Measurements from ENCODE around the gene CUX1.
"Not testable (repeated sequence)": the region's sequence is repeated elsewhere in the genome, so short reads cannot be mapped to it uniquely, and the experiment has no call there.

DNA sequence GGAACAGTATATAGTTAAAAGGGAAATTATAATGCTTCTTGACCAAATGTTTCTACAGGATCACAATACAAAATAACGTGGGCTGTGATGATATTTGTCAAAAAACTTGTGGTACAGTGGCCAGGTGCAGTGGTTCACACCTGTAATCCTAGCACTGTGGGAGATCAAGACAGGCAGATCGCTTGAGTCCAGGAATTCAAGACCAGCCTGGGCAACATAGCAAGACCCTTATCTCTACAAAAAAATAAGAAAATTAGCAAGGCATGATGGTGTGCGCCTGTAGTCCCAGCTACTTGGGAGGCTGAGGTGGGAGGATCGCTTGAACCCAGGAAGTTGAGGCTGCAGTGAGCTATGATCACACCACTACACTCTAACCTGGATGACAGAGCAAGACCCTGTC, 208.4 kb downstream of the CUX1 start:
- TF ChIP-seq PATZ1 (CRISPR knock-in tag; IDR thresholded peaks at IDR 0.05; ENCODE audit: borderline replicate concordance); SNAI2 (CRISPR knock-in tag; IDR thresholded peaks at IDR 0.05); CSDC2 (CRISPR knock-in tag; IDR thresholded peaks at IDR 0.05); ARNTL (CRISPR knock-in tag; IDR thresholded peaks at IDR 0.05; ENCODE audit: borderline replicate concordance, low read depth); ZFP30 (CRISPR knock-in tag; IDR thresholded peaks at IDR 0.05); ZNF70 (CRISPR knock-in tag; IDR thresholded peaks at IDR 0.05); ESRRG (CRISPR knock-in tag; IDR thresholded peaks at IDR 0.05); RARB (CRISPR knock-in tag; IDR thresholded peaks at IDR 0.05); POU6F1 (CRISPR knock-in tag; IDR thresholded peaks at IDR 0.05; ENCODE audit: borderline replicate concordance, low read depth); ZNF565 (CRISPR knock-in tag; conservative IDR thresholded peaks at IDR 0.05; ENCODE audit: low read depth); ZFP3 (CRISPR knock-in tag; IDR thresholded peaks at IDR 0.05): not testable (repeated sequence)
- TF ChIP-seq, protein P1, sequence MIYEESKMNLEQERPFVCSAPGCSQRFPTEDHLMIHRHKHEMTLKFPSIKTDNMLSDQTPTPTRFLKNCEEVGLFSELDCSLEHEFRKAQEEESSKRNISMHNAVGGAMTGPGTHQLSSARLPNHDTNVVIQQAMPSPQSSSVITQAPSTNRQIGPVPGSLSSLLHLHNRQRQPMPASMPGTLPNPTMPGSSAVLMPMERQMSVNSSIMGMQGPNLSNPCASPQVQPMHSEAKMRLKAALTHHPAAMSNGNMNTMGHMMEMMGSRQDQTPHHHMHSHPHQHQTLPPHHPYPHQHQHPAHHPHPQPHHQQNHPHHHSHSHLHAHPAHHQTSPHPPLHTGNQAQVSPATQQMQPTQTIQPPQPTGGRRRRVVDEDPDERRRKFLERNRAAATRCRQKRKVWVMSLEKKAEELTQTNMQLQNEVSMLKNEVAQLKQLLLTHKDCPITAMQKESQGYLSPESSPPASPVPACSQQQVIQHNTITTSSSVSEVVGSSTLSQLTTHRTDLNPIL (CRISPR knock-in tag; IDR thresholded peaks at IDR 0.05; ENCODE audit: low read depth), result not testable (repeated sequence)
- TF ChIP-seq, protein P2, sequence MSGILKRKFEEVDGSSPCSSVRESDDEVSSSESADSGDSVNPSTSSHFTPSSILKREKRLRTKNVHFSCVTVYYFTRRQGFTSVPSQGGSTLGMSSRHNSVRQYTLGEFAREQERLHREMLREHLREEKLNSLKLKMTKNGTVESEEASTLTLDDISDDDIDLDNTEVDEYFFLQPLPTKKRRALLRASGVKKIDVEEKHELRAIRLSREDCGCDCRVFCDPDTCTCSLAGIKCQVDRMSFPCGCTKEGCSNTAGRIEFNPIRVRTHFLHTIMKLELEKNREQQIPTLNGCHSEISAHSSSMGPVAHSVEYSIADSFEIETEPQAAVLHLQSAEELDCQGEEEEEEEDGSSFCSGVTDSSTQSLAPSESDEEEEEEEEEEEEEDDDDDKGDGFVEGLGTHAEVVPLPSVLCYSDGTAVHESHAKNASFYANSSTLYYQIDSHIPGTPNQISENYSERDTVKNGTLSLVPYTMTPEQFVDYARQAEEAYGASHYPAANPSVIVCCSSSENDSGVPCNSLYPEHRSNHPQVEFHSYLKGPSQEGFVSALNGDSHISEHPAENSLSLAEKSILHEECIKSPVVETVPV (CRISPR knock-in tag; IDR thresholded peaks at IDR 0.05), result not testable (repeated sequence)

Measured in SK-N-SH treated with all-trans-retinoic acid at 6 μM for 48 hours (cell line).